NOMO-1 treated with DMSO at 0.1 percent for 48 hours (cell line): ENCODE measurements around the gene CAMK2D.

ENCODE experiments used
- DNase-seq: peaks from one replicate; lab custom pipeline; 2025; ENCODE audit not compliant: unreplicated experiment; lab: John Stamatoyannopoulos, UW

The CAMK2D gene

GRCh38 chr4:113405874-113406722 lies 355.4 kb downstream of the CAMK2D start:
- no peak for DNase-seq

DNA sequence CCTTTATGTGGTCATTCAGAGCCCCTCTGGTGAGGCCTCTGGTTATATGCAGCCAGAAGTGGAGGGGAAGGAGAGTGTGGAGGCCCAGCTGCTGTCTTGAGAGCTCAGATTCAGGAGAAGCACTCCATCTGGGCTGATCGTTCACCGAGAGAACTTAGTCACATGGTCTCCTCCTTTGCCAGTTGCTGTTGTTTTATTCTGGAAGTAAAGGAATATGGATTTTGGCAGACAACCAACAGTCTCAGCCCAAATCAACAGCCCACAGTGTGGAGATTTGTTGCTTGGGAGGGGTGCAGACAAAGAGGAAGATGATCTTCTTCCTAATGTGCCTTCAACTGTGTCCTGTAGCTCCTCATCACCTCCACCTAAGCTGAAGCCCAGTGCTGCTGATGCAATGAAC lies 356.7 kb downstream of the CAMK2D start:
- no peak for DNase-seq

DNA sequence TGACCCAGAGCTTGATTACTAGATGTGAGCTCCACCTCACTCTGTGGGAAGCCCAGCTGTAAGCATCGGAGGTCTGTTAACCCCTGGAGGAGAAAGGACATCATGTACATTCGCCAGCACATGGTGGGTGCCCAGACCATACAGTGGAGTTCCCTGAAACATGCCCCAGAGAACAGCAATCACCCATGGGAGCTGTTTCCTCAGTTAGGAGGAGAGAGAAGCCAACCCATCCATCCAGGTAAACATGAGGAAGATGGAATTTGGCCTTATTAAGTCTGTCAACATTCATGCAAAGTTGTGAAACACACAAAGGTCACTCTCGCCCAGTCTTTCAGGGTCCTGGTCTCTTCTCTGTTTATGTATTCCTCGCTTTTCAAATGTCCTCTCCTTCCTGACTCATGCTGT lies 357.4 kb downstream of the CAMK2D start:
- no peak for DNase-seq
